Measurements from ENCODE around the gene MIP.

Gene MIP

GRCh38 chr12:56490360-56490759 is 35.9 kb upstream of the MIP start:
- Histone ChIP-seq H3K27ac (no peak overlapping the region), H3K4me3 (ENCODE audit: low read depth in 1 of 2, low read length in 1 of 2) (no peak overlapping the region), H3K9me3 (no peaks in the 10 kb centered on the region), H3K4me1 (ENCODE audit: control insufficient read depth in 1 of 2, insufficient read depth in 1 of 2, low read depth in 1 of 2, low read length in 1 of 2) (peaks cover 7 to 18% of the 10 kb centered on the region in 2 experiments), H3K36me3 (no peaks in the 10 kb centered on the region), H3K27me3 (peaks cover 74% of the 10 kb centered on the region)
- TF ChIP-seq, protein P1, sequence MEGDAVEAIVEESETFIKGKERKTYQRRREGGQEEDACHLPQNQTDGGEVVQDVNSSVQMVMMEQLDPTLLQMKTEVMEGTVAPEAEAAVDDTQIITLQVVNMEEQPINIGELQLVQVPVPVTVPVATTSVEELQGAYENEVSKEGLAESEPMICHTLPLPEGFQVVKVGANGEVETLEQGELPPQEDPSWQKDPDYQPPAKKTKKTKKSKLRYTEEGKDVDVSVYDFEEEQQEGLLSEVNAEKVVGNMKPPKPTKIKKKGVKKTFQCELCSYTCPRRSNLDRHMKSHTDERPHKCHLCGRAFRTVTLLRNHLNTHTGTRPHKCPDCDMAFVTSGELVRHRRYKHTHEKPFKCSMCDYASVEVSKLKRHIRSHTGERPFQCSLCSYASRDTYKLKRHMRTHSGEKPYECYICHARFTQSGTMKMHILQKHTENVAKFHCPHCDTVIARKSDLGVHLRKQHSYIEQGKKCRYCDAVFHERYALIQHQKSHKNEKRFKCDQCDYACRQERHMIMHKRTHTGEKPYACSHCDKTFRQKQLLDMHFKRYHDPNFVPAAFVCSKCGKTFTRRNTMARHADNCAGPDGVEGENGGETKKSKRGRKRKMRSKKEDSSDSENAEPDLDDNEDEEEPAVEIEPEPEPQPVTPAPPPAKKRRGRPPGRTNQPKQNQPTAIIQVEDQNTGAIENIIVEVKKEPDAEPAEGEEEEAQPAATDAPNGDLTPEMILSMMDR (IDR thresholded peaks at IDR 0.05): no peak

DNA sequence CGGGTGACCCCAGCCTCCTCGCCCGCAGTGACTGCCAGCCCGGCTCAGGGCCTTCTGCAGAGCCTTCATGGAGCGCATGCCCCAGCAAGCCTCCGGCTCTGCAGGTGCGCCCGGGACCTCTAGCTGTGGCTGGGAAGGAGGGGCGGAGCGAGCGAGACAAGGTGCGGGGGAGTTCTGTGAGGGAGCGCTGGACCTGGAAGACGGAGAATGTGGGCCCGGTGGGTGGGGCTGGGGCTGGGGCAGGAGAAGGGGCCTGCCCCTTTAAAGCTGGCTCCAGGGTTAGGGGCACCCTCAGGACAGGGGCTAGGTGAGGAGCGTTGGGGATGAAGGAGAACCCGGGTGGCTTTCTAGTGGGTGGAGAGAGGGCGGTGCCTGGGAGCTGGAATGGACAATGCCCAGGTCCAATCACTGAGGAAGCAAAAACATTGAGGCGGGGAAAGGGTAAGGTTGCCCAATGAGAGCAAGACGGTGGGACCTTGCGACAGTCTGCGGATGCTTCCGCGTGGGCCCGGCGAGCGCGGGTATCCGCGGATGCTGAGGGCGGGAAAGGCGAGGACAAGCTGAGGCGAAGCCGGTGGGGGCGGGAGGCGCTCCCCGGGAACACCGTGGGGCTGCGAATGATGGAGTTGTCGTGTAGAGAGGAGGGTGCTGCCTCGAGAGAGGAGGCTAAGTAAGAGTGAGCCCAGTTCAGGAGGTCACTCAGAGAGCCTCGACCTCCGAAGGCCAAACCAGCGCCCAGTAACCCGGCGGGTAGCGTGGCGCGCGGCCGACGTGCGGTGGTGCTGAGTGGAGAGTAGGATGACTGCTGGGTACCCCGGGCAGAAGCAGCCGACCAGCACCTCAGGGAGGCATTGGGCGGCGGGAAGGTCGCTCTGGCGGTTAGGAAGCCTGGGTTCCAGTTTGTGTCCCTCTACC is 33.8 kb upstream of the MIP start, which contains the start of gene GLS2:
GLS2 (minus strand) TSS at position 121 of the 915 bp plus-strand sequence; CDS start at position 78, 43 bp downstream.
- H3K27ac ChIP-seq: no peak within 1 kb of the TSS
- no peaks in the 10 kb centered on the region for H3K9me3 ChIP-seq
- peaks cover 7 to 18% of the 10 kb centered on the region in 2 experiments for H3K4me1 ChIP-seq (ENCODE audit: control insufficient read depth in 1 of 2, insufficient read depth in 1 of 2, low read depth in 1 of 2, low read length in 1 of 2)
- H3K36me3 ChIP-seq: no peaks in the 10 kb centered on the region
- H3K4me3 ChIP-seq (ENCODE audit: low read depth in 1 of 2, low read length in 1 of 2): peak within 1 kb of the TSS; percentile 32 to 60
- TF ChIP-seq, protein P1 (IDR thresholded peaks at IDR 0.05): no peak
- H3K27me3 ChIP-seq: peaks cover 74% of the 10 kb centered on the region

DNA sequence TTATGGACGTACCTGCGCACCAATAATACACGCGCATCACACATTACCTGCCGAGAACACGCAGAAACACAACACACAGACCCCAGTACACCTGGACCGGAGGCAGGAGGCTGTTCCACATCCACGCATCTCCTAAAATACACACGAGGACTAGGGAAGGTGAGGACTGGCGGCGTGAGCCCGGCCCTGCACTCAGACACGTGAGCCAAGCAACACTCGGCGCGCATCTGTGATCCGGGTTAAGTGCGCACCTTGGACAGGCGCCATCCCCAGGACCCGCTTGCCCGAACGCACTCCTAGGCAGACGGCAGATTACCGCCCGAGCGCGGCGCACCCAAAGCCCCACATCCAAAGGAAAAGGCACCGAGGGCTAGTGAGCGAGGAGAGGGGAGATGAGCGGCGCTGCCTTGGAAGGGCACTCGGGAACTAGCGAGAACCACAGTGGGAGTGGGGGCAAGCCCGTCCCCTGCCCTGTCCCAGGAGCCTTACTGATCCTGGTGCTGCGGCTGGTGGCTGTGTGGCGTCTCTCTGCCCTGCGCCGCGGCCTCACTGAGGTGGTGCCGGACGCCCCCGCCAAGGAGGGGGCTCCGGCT is 33.1 kb upstream of the MIP start:
- no peaks in the 10 kb centered on the region for H3K36me3 ChIP-seq
- no peak overlapping the region for H3K27ac ChIP-seq
- no peaks in the 10 kb centered on the region for H3K9me3 ChIP-seq
- H3K4me1 ChIP-seq (ENCODE audit: control insufficient read depth in 1 of 2, insufficient read depth in 1 of 2, low read depth in 1 of 2, low read length in 1 of 2): peaks cover 7 to 18% of the 10 kb centered on the region in 2 experiments
- peaks cover 71% of the 10 kb centered on the region for H3K27me3 ChIP-seq
- H3K4me3 ChIP-seq (ENCODE audit: low read depth in 1 of 2, low read length in 1 of 2): peak overlapping the region; percentile 32 to 60
- TF ChIP-seq, protein P1 (IDR thresholded peaks at IDR 0.05): no peak

GRCh38 chr12:56486694-56487093 is 32.2 kb upstream of the MIP start:
- no peak overlapping the region for H3K4me3 ChIP-seq (ENCODE audit: low read depth in 1 of 2, low read length in 1 of 2)
- H3K27me3 ChIP-seq: peaks cover 62% of the 10 kb centered on the region
- TF ChIP-seq, protein P1 (IDR thresholded peaks at IDR 0.05): no peak
- H3K4me1 ChIP-seq (ENCODE audit: control insufficient read depth in 1 of 2, insufficient read depth in 1 of 2, low read depth in 1 of 2, low read length in 1 of 2): peaks cover 7 to 18% of the 10 kb centered on the region in 2 experiments
- no peaks in the 10 kb centered on the region for H3K36me3 ChIP-seq
- H3K9me3 ChIP-seq: no peaks in the 10 kb centered on the region
- no peak overlapping the region for H3K27ac ChIP-seq

GRCh38 chr12:56484566-56484965 is 30.1 kb upstream of the MIP start:
- H3K4me1 ChIP-seq (ENCODE audit: control insufficient read depth in 1 of 2, insufficient read depth in 1 of 2, low read depth in 1 of 2, low read length in 1 of 2): peaks cover 19 to 28% of the 10 kb centered on the region in 2 experiments

More at GRCh38 chr12:56484566-56484965, 30.1 kb upstream of the MIP start:
- TF ChIP-seq, protein P1 (IDR thresholded peaks at IDR 0.05): no peak
- Histone ChIP-seq H3K27me3 (peaks cover 41% of the 10 kb centered on the region), H3K9me3 (no peaks in the 10 kb centered on the region), H3K27ac (no peak overlapping the region), H3K36me3 (no peaks in the 10 kb centered on the region), H3K4me3 (ENCODE audit: low read depth in 1 of 2, low read length in 1 of 2) (no peak overlapping the region)
